GM12892 (cell line): Measurements from ENCODE around the gene STYXL2.

Experiments used
- DNase-seq: peaks from one replicate; pipeline ENCODE4 v3.0.0; 2011; ENCODE audit not compliant: insufficient read length
- FAIRE-seq: peaks from 2 replicates; lab custom pipeline; 2011; peaks lifted over from hg19 to GRCh38; lab: Jason Lieb, UNC
- POLR2A ChIP-seq: IDR thresholded peaks from 2 replicates; pipeline ENCODE4 v1.6.1; 2011; ENCODE audit warnings: low read depth, low read length, control low read depth
- POLR2AphosphoS5 ChIP-seq: IDR thresholded peaks from 2 replicates; pipeline ENCODE4 v1.6.1; 2011; ENCODE audit warnings: low read depth, low read length, control low read depth
- TAF1 ChIP-seq: IDR thresholded peaks from 2 replicates; pipeline ENCODE4 v1.6.1; 2011; ENCODE audit warnings: low read depth, mild to moderate bottlenecking, control low read depth, low read length, borderline replicate concordance

The STYXL2 gene

DNA sequence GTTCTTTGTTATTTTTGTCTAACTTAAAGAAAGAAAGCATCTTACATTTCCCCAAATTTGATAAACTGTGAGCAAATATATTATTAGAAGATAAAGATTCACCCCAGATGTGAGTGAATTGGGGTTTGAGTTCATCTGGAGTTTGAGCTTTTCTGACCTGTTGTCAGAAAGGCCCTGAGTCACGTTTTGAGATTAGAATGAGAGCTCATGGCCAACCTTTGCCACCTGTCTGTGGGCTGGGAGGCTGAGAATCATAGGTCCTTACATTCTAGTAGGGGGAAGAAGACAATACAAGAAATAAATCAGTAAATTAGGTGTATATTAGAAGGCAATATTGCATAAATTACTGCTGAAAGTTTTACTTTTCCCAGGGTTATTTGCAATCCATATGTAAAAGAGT is 22.3 kb downstream of the STYXL2 start:
- TF ChIP-seq POLR2A: no peak
- TF ChIP-seq TAF1: no peak
- TF ChIP-seq POLR2AphosphoS5: no peak
- FAIRE-seq (no peak), DNase-seq (no peak)

GRCh38 chr1:167117225-167117624 is 23.4 kb downstream of the STYXL2 start:
- no peak for FAIRE-seq
- no peak for DNase-seq
- TF ChIP-seq POLR2AphosphoS5 (no peak), POLR2A (no peak), TAF1 (no peak)

DNA sequence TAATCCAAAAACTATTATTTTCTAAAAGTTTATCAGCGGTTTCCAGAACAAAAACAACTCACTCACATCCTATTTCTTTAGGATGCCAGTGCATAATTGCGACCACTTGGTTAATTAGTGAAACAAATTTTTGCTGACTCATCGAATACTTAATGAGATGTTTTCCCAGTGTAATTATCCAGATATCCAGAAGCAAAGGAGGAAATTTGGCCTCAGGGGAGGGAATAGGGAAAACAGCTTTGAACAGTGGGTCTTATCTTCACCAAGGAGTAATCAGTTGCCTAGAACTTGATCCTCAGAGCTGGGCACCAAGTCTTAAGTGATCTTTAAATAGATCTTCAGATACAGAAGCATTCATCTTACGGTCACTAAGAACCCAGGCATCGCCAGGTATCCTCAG is 24.3 kb downstream of the STYXL2 start:
- TF ChIP-seq POLR2AphosphoS5 (no peak), POLR2A (no peak), TAF1 (no peak)
- DNase-seq (no peak), FAIRE-seq (no peak)

DNA sequence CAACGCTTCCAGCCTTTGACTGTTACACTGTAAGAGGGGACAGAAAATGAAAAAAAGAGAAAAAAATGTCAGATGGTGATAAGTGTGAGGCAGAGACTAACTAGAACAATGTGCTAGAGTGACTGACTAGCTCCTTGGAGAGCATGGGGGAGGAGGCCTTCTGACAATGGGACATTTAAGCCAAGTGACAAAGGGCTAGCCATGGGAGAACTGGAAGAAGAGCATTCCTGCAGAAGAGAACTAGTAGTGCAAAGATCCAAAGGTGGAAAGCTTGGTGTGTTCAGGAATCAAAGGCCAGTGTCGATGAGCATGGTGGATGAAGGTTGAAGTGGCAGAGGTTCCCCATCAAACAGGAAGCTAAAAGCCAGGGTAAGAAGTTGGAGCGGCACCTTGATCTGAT is 25.8 kb downstream of the STYXL2 start:
- TF ChIP-seq POLR2AphosphoS5: no peak
- TF ChIP-seq POLR2A: no peak
- no peak for TF ChIP-seq TAF1
- no peak for DNase-seq
- peak; percentile 14 for FAIRE-seq

GRCh38 chr1:167120899-167121298 is 27.0 kb downstream of the STYXL2 start:
- FAIRE-seq (no peak), DNase-seq (no peak)
- TF ChIP-seq TAF1: no peak
- no peak for TF ChIP-seq POLR2AphosphoS5
- no peak for TF ChIP-seq POLR2A

DNA sequence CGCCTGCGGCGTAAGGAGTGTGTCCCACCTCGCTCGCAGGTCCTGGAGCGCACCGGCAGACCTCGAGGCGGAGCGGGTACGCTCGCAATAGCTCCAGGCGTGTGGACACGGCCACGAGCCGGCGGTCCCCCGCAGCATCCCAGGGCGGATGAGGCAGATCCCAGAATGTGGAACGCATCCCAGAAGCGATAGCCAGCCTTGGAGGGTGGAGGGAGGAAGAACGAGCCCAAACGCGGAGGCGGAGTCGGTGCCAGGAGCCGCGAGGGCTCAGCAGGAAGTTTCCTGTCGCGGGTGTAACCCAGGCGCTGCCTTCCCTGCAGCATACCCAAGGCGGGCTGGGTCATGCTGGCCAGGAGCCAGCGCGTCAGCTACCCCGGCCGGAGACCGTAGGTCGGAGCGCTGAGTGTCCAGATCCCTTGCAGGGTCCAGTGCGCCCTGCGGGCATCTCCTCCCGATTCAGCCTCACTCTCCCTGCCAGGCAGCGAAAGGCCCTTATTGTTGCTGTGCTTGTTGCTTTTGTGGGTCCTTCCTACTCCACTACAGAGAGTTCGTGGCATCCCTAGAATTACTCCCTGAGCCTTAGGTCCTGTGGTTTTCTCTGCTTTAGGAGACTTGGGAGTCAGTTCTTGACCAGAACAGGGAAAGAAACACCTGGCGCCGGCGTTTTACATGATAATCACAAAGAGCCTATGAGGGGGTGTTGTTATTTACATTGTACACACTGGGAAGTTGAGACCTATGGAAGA is 27.7 kb downstream of the STYXL2 start:
- no peak for DNase-seq

DNA sequence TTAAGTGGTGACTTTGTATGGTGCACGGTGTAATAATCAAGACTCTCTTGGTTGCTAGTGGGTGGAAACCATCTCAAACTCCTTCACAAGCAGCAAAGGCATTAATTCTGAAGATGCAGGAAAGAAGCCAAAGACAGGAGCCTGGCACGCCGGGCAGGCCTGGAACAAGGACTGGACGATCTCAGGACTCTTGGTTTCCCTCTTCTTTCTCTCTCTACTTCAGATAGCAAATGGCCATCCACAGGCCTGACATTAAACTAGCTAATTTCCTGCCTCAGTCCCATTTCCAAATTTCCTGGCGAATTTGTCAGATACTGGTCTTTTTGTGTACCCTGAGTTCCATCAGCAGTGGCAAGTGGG is 28.2 kb downstream of the STYXL2 start:
- no peak for DNase-seq
- no peak for TF ChIP-seq POLR2A
- TF ChIP-seq POLR2AphosphoS5: no peak
- TF ChIP-seq TAF1: no peak
- FAIRE-seq: no peak

More for the DNA sequence above, 27.7 kb downstream of the STYXL2 start:
- TF ChIP-seq POLR2AphosphoS5: no peak
- TF ChIP-seq TAF1: no peak
- TF ChIP-seq POLR2A: no peak
- no peak for FAIRE-seq

GRCh38 chr1:167122568-167122967 is 28.7 kb downstream of the STYXL2 start:
- no peak for DNase-seq
- TF ChIP-seq TAF1: no peak
- TF ChIP-seq POLR2A: no peak
- TF ChIP-seq POLR2AphosphoS5: no peak
- peak; percentile 53 for FAIRE-seq

- FAIRE-seq (no peak), DNase-seq (no peak)
- TF ChIP-seq POLR2AphosphoS5 (no peak), TAF1 (no peak)
These were observed 32.4 kb downstream of the STYXL2 start for GRCh38 chr1:167126317-167126716.

GRCh38 chr1:167126811-167127210 is 32.9 kb downstream of the STYXL2 start:
- TF ChIP-seq TAF1 (no peak), POLR2AphosphoS5 (no peak), POLR2A (no peak)
- no peak for FAIRE-seq
- DNase-seq: no peak

- DNase-seq: no peak
- TF ChIP-seq POLR2A: no peak
- no peak for TF ChIP-seq POLR2AphosphoS5
- TF ChIP-seq TAF1: no peak
- no peak for FAIRE-seq
These were observed 33.4 kb downstream of the STYXL2 start for GRCh38 chr1:167127236-167127635.

DNA sequence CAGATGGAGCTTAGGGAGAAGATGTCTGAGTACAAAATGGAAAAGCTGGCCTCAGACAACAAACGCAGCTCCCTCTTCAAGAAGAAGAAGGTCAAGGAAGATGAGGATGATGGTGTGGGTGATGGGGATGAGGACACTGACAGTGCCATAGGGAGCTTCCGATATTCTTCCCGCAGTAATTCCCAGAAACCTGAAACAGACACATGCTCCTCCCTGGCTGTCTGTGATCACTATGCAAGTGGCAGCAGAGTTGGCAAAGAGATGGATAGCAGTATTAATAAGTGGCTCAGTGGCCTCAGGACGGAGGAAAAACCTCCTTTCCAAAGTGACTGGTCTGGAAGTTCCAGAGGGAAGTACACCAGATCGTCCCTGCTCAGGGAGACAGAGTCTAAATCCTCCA is 33.8 kb downstream of the STYXL2 start:
- TF ChIP-seq POLR2A: no peak
- no peak for TF ChIP-seq TAF1
- TF ChIP-seq POLR2AphosphoS5: no peak
- DNase-seq (no peak), FAIRE-seq (no peak)
